GM19455 (cell line): Measurements from ENCODE around the gene PCDHGA6.

Experiments
- ATAC-seq: cut with Tn5 transposase; IDR thresholded peaks from one replicate; pipeline ENCODE4 v1.9.1; 2021; ENCODE audit not compliant: unreplicated experiment

Gene PCDHGA6

DNA sequence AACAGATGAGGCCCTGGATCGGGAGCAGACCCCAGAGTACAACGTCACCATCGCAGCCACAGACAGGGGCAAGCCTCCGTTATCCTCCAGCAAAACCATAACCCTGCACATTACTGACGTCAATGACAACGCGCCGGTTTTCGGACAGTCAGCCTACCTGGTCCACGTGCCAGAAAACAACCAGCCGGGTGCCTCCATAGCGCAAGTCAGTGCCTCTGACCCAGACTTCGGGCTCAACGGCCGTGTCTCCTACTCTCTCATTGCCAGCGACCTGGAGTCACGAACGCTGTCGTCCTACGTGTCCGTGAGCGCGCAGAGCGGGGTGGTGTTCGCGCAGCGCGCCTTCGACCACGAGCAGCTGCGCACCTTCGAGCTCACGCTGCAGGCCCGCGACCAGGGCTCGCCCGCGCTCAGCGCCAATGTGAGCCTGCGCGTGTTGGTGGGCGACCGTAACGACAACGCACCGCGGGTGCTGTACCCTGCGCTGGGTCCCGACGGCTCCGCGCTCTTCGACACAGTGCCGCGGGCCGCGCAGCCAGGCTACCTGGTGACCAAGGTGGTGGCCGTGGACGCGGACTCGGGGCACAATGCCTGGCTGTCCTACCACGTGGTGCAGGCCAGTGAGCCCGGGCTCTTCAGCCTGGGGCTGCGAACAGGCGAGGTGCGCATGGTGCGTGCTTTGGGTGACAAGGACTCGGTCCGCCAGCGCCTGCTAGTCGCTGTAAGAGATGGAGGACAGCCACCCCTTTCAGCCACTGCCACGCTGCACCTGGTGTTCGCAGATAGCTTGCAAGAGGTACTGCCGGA, 45.6 kb downstream of the PCDHGA6 start:
- no peak for ATAC-seq

DNA sequence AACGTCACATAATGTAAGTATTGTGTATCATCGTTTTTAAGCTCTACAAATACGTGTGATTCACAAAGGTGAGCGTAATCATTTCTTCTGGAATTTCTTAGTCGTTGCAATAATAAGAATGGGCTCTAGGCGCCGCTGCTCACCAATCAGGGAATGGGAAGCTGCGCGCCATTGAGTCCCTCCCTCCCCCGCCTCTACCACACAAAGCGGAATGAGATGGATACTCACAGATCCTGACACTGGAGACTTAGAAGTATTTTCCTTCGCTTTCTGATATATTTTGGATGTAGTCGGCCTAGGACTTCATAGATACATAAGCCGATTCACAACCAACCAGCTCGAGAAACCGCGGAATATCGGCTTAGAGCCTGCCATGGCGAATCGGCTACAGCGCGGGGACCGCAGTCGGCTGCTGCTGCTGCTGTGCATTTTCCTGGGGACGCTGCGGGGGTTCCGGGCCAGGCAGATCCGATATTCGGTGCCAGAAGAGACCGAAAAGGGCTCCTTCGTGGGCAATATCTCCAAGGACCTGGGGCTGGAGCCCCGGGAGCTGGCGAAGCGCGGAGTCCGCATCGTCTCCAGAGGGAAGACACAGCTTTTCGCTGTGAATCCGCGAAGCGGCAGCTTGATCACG, 47.3 kb downstream of the PCDHGA6 start, which contains the start of gene PCDHGA11:
Gene PCDHGA11, plus strand, starts transcription at position 197 of the 634 bp plus-strand sequence. Its CDS starts 177 bp downstream, at position 374.
- ATAC-seq = no peak

DNA sequence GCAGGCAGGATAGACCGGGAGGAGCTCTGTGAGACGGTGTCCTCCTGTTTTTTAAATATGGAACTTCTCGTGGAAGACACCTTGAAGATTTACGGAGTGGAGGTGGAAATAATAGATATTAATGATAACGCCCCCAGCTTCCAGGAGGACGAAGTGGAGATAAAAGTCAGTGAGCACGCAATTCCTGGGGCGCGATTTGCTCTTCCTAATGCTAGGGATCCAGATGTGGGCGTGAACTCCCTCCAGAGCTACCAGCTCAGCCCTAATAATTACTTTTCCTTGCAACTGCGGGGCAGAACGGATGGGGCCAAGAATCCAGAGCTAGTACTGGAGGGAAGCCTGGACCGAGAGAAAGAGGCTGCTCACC, 47.8 kb downstream of the PCDHGA6 start:
- no peak for ATAC-seq

DNA sequence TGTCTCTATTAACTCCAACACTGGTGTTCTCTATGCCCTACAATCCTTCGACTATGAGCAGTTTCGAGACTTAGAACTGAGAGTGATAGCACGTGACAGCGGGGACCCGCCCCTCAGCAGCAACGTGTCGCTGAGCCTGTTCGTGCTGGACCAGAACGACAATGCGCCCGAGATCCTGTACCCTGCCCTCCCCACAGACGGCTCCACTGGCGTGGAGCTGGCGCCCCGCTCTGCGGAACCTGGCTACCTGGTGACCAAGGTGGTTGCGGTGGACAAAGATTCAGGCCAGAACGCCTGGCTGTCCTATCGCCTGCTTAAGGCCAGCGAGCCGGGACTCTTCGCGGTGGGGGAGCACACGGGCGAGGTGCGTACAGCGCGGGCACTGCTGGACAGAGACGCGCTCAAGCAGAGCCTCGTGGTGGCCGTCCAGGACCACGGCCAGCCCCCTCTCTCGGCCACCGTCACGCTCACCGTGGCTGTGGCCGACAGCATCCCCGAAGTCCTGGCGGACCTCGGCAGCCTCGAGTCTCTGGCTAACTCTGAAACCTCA, 49.1 kb downstream of the PCDHGA6 start:
- no peak for ATAC-seq

DNA sequence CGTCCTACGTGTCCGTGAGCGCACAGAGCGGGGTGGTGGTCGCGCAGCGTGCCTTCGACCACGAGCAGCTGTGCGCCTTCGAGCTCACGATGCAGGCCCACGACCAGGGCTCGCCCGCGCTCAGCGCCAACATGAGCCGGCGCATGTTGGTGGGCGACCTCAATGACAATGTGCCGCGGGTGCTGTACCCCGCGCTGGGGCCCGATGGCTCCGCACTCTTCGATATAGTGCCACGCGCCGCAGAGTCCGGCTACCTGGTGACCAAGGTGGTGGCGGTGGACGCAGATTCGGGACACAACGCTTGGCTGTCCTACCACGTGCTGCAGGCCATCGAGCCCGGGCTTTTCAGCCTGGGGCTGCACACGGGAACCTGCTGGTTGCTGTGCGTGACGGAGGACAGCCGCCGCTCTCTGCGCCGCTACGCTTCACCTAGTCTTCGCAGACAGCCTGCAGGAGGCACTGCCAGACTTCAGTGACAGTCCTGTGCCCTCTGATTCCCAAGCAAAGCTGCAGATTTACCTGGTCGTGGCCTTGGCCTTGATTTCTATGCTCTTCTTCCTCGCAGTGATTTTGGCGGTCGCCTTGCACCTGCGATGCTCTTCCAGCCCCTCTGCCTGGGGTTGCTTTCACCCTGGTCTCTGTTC, 54.2 kb downstream of the PCDHGA6 start:
- no peak for ATAC-seq
